ENCODE data around the gene B3GAT3.

The B3GAT3 gene

DNA sequence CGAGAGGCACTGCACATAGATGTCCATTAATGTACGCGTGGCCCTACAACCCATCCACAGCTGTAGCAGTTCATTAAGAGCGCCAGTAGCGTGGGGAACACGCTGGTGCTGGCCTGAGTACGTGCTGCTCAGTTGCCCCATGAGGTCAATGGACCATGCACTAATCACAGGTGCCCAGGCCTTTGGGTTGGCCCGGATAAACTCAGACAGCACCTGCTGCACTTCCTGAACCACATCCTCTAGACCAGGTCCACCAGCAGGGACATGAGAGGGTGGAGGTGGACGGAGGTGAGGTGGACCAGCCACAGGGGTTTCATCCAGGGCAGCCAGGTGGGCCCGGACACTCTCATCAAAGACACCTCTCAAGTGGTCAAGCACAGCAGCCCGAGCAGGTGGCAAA lies 27.7 kb upstream of the B3GAT3 start:
- no peak overlapping the region for H4K12ac ChIP-seq (ENCODE audit: low read depth, low read length)
- WGBS (ENCODE audit: extremely low coverage, insufficient coverage, insufficient read length), result no CpG with 5 or more reads among the region's 11 CpGs

DNA sequence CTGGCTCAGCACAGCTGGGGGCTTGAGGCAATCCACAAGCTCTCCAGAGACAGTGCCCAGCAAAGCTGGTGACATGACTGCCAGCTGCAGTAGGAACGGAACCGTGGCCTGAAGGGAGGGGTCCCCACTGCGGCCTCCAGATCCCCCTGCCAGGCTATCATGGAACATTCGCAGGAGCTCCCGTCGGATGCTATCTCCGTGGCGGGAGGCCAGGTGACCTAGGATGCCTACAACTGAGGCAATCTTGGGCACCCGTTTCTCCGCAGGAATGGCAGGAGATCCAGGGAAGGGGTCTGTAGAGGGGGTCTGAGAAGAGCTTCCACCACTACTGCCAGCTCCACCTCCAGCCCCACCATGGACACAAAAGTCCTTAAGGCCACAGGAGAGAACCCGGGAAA lies 27.2 kb upstream of the B3GAT3 start:
- no peak overlapping the region for H3K4ac ChIP-seq (ENCODE audit: low read depth, low read length)
- no peak overlapping the region for H3K18ac ChIP-seq (ENCODE audit: low read length)
- no peak overlapping the region for H2BK120ac ChIP-seq (ENCODE audit: insufficient read depth, low read length, poor library complexity)
- no peak overlapping the region for H3K9ac ChIP-seq (ENCODE audit: low read length)
- H3K27ac ChIP-seq (ENCODE audit: low read depth, low read length), result no peak overlapping the region
- peaks cover 15% of the 10 kb centered on the region for H3K79me1 ChIP-seq (ENCODE audit: low read length)
- no peak overlapping the region for H4K8ac ChIP-seq (ENCODE audit: low read depth, low read length)
- no peak overlapping the region for H3K23ac ChIP-seq (ENCODE audit: low read length)
- H3K4me2 ChIP-seq (ENCODE audit: low read length), result no peak overlapping the region
- H3K36me3 ChIP-seq (ENCODE audit: control insufficient read depth in 1 of 2, insufficient read depth in 2 of 2, low read length in 2 of 2), result peaks cover 27 to 31% of the 10 kb centered on the region in 2 experiments
- WGBS (ENCODE audit: extremely low coverage, insufficient coverage, insufficient read length), result no CpG with 5 or more reads among the region's 11 CpGs
- no peak overlapping the region for H2BK5ac ChIP-seq (ENCODE audit: low read depth, low read length, poor library complexity)
- no peak overlapping the region for H3K14ac ChIP-seq (ENCODE audit: low read length)
- H3K27me3 ChIP-seq (ENCODE audit: insufficient read depth, low read length), result no peaks in the 10 kb centered on the region
- DNase-seq, result no peak
- no peak overlapping the region for H4K12ac ChIP-seq (ENCODE audit: low read depth, low read length)
- no peak overlapping the region for H4K91ac ChIP-seq (ENCODE audit: low read depth, low read length)
- H3K4me3 ChIP-seq (ENCODE audit: low read depth, low read length), result no peak overlapping the region
- H2AFZ ChIP-seq (ENCODE audit: insufficient read depth, low read length, poor library complexity), result no peak overlapping the region
- peaks cover 10 to 17% of the 10 kb centered on the region in 2 experiments for H3K4me1 ChIP-seq (ENCODE audit: control insufficient read depth in 1 of 2, insufficient read depth in 2 of 2, low read length in 2 of 2)
- no peaks in the 10 kb centered on the region for H3K9me3 ChIP-seq (ENCODE audit: insufficient read depth, low read depth, low read length)
- no peak overlapping the region for H2AK5ac ChIP-seq (ENCODE audit: low read length)
- H2BK12ac ChIP-seq (ENCODE audit: low read length), result no peak overlapping the region
- H3K79me2 ChIP-seq (ENCODE audit: control insufficient read depth, insufficient read depth, low read length, poor library complexity), result peaks cover 17% of the 10 kb centered on the region

More for the DNA sequence above, 27.7 kb upstream of the B3GAT3 start:
- Histone ChIP-seq H3K23ac (ENCODE audit: low read length) (no peak overlapping the region), H3K79me1 (ENCODE audit: low read length) (peaks cover 15% of the 10 kb centered on the region), H3K18ac (ENCODE audit: low read length) (no peak overlapping the region), H2BK5ac (ENCODE audit: low read depth, low read length, poor library complexity) (no peak overlapping the region), H3K9ac (ENCODE audit: low read length) (no peak overlapping the region), H2BK12ac (ENCODE audit: low read length) (no peak overlapping the region), H3K4me3 (ENCODE audit: low read depth, low read length) (no peak overlapping the region), H3K36me3 (ENCODE audit: control insufficient read depth in 1 of 2, insufficient read depth in 2 of 2, low read length in 2 of 2) (peaks cover 23 to 26% of the 10 kb centered on the region in 2 experiments), H2AK5ac (ENCODE audit: low read length) (no peak overlapping the region), H4K91ac (ENCODE audit: low read depth, low read length) (no peak overlapping the region), H3K79me2 (ENCODE audit: control insufficient read depth, insufficient read depth, low read length, poor library complexity) (peaks cover 17% of the 10 kb centered on the region), H3K4ac (ENCODE audit: low read depth, low read length) (no peak overlapping the region), H3K14ac (ENCODE audit: low read length) (no peak overlapping the region), H3K4me2 (ENCODE audit: low read length) (no peak overlapping the region), H2AFZ (ENCODE audit: insufficient read depth, low read length, poor library complexity) (no peak overlapping the region), H3K9me3 (ENCODE audit: insufficient read depth, low read depth, low read length) (no peaks in the 10 kb centered on the region), H3K4me1 (ENCODE audit: control insufficient read depth in 1 of 2, insufficient read depth in 2 of 2, low read length in 2 of 2) (peaks cover 10 to 17% of the 10 kb centered on the region in 2 experiments), H2BK120ac (ENCODE audit: insufficient read depth, low read length, poor library complexity) (no peak overlapping the region), H4K8ac (ENCODE audit: low read depth, low read length) (no peak overlapping the region), H3K27ac (ENCODE audit: low read depth, low read length) (no peak overlapping the region), H3K27me3 (ENCODE audit: insufficient read depth, low read length) (no peaks in the 10 kb centered on the region)
- DNase-seq, result no peak

DNA sequence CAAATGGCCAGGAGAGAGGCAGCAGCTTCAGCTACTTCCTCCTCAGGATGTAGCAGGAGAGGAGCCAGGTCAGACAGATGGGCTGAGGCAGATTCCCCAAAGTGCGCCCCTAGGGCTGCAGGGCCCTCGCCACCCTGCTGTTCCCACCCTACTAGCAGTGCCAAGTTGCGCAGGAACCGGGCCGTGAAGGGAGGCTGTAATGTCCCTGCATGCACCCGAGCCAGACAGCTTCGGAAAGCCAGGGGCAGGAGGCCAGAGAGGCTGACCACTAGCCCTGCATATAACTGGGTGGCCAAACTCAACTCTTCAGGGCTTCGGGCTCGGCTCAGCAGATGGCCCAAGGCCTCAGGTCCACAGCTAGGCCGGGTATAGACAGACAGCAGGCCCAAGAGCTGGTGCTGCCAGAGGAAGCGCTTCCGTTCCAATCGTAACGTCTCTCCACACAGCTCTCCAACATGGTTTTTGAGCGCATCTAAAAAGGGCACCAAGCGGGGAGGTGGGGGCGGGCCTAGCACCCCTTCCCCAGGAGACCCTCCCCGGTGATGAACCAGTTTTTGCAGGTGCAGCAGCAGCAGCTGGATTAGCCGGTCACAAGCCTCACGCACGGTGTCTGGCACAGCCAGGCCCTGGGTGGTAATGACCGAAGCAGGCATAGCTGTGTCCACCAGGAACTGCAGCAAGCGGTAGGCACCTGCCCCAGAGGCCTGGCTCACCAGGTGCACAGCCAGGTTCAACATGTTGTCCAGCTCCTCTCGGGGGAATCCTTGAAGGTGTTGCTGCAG lies 26.6 kb upstream of the B3GAT3 start:
- H4K12ac ChIP-seq (ENCODE audit: low read depth, low read length), result no peak overlapping the region
- no peak overlapping the region for H2AFZ ChIP-seq (ENCODE audit: insufficient read depth, low read length, poor library complexity)
- H3K4me2 ChIP-seq (ENCODE audit: low read length), result no peak overlapping the region
- no peak overlapping the region for H3K4ac ChIP-seq (ENCODE audit: low read depth, low read length)
- H3K27me3 ChIP-seq (ENCODE audit: insufficient read depth, low read length), result no peaks in the 10 kb centered on the region
- no peak overlapping the region for H2AK5ac ChIP-seq (ENCODE audit: low read length)
- H3K9ac ChIP-seq (ENCODE audit: low read length), result no peak overlapping the region
- no peak overlapping the region for H3K27ac ChIP-seq (ENCODE audit: low read depth, low read length)
- peaks cover 13% of the 10 kb centered on the region for H3K79me1 ChIP-seq (ENCODE audit: low read length)
- H3K9me3 ChIP-seq (ENCODE audit: insufficient read depth, low read depth, low read length), result no peaks in the 10 kb centered on the region
- peaks cover 30 to 35% of the 10 kb centered on the region in 2 experiments for H3K36me3 ChIP-seq (ENCODE audit: control insufficient read depth in 1 of 2, insufficient read depth in 2 of 2, low read length in 2 of 2)
- H2BK12ac ChIP-seq (ENCODE audit: low read length), result no peak overlapping the region
- H3K79me2 ChIP-seq (ENCODE audit: control insufficient read depth, insufficient read depth, low read length, poor library complexity), result peaks cover 17% of the 10 kb centered on the region
- no peak overlapping the region for H2BK5ac ChIP-seq (ENCODE audit: low read depth, low read length, poor library complexity)
- no CpG with 5 or more reads among the region's 24 CpGs for WGBS (ENCODE audit: extremely low coverage, insufficient coverage, insufficient read length)
- H2BK120ac ChIP-seq (ENCODE audit: insufficient read depth, low read length, poor library complexity), result no peak overlapping the region
- H4K91ac ChIP-seq (ENCODE audit: low read depth, low read length), result no peak overlapping the region
- no peak for DNase-seq
- H3K14ac ChIP-seq (ENCODE audit: low read length), result no peak overlapping the region
- H3K18ac ChIP-seq (ENCODE audit: low read length), result no peak overlapping the region
- no peak overlapping the region for H3K23ac ChIP-seq (ENCODE audit: low read length)
- H3K4me1 ChIP-seq (ENCODE audit: control insufficient read depth in 1 of 2, insufficient read depth in 2 of 2, low read length in 2 of 2), result peaks cover 9 to 15% of the 10 kb centered on the region in 2 experiments
- H4K8ac ChIP-seq (ENCODE audit: low read depth, low read length), result no peak overlapping the region
- H3K4me3 ChIP-seq (ENCODE audit: low read depth, low read length), result no peak overlapping the region

DNA sequence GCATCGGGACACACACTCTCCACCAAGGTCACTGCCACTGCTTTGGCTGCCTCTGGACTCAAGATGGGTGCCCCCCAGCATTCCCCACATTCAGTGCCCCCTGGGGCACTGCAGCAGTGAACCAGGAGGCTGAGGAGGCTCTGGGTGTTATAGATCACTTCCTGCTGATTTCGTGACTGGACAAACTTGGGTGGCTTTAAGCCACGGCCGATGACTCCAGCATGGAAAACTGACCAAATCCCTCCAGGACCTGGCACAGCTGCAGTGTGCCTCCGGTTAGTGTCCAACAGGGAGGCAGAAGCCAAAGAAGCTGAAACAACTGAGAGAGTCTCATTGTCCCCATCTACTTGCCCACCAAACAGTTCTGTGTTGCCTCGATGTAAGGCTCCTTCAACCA lies 25.8 kb upstream of the B3GAT3 start:
- Histone ChIP-seq H3K79me1 (ENCODE audit: low read length) (peaks cover 7% of the 10 kb centered on the region), H3K4me1 (ENCODE audit: control insufficient read depth in 1 of 2, insufficient read depth in 2 of 2, low read length in 2 of 2) (peaks cover 8 to 14% of the 10 kb centered on the region in 2 experiments), H4K8ac (ENCODE audit: low read depth, low read length) (no peak overlapping the region), H2AK5ac (ENCODE audit: low read length) (no peak overlapping the region), H3K4me3 (ENCODE audit: low read depth, low read length) (no peak overlapping the region), H2AFZ (ENCODE audit: insufficient read depth, low read length, poor library complexity) (no peak overlapping the region), H3K27ac (ENCODE audit: low read depth, low read length) (no peak overlapping the region), H3K9me3 (ENCODE audit: insufficient read depth, low read depth, low read length) (no peaks in the 10 kb centered on the region), H3K4me2 (ENCODE audit: low read length) (no peak overlapping the region), H3K79me2 (ENCODE audit: control insufficient read depth, insufficient read depth, low read length, poor library complexity) (peaks cover 12% of the 10 kb centered on the region), H3K18ac (ENCODE audit: low read length) (no peak overlapping the region), H4K12ac (ENCODE audit: low read depth, low read length) (no peak overlapping the region), H3K14ac (ENCODE audit: low read length) (no peak overlapping the region), H3K23ac (ENCODE audit: low read length) (no peak overlapping the region), H3K27me3 (ENCODE audit: insufficient read depth, low read length) (no peaks in the 10 kb centered on the region), H4K91ac (ENCODE audit: low read depth, low read length) (no peak overlapping the region), H3K4ac (ENCODE audit: low read depth, low read length) (no peak overlapping the region), H2BK120ac (ENCODE audit: insufficient read depth, low read length, poor library complexity) (no peak overlapping the region), H3K9ac (ENCODE audit: low read length) (no peak overlapping the region), H3K36me3 (ENCODE audit: control insufficient read depth in 1 of 2, insufficient read depth in 2 of 2, low read length in 2 of 2) (peaks cover 30 to 35% of the 10 kb centered on the region in 2 experiments), H2BK12ac (ENCODE audit: low read length) (no peak overlapping the region), H2BK5ac (ENCODE audit: low read depth, low read length, poor library complexity) (no peak overlapping the region)
- no CpG with 5 or more reads among the region's 6 CpGs for WGBS (ENCODE audit: extremely low coverage, insufficient coverage, insufficient read length)
- DNase-seq, result no peak

Data from trophoblast cell (in vitro differentiated cells and primary cell).